H7 (cell line): ENCODE measurements around the gene BMERB1. TPM values are rescaled to one million over a fixed set of nuclear protein-coding genes. Genes with fewer than 3 reads are reported as not detected.

ENCODE experiments used
- DNase-seq: peaks from one replicate; pipeline ENCODE4 v3.0.0; 2012
- H3K27me3 ChIP-seq: 2 replicates; pipeline ENCODE4 v1.6.0; 2011; ENCODE audit warnings: mild to moderate bottlenecking, low read length; ENCODE audit not compliant: control insufficient read depth, insufficient read depth
- H3K36me3 ChIP-seq: replicated peaks from 2 replicates; pipeline ENCODE4 v1.5.1; 2011; ENCODE audit warnings: low read length; ENCODE audit not compliant: control insufficient read depth, insufficient read depth
- H3K4me3 ChIP-seq: 2 replicates; pipeline ENCODE4 v1.5.1; 2011; ENCODE audit warnings: low read depth, mild to moderate bottlenecking, control low read depth, low read length, moderate library complexity; ENCODE audit not compliant: insufficient read depth
- total RNA-seq: library from RNA; depleted of rRNA; stranded (reverse); fragments of >200 nt; shearing (Covaris generic); gene quantifications from 2 replicates; pipeline ENCODE4 v1.2.3, GENCODE V29; 2014; rRNA removed

The BMERB1 gene
- total RNA-seq, 1 experiment from 2014 or later: 7.8 TPM

DNA sequence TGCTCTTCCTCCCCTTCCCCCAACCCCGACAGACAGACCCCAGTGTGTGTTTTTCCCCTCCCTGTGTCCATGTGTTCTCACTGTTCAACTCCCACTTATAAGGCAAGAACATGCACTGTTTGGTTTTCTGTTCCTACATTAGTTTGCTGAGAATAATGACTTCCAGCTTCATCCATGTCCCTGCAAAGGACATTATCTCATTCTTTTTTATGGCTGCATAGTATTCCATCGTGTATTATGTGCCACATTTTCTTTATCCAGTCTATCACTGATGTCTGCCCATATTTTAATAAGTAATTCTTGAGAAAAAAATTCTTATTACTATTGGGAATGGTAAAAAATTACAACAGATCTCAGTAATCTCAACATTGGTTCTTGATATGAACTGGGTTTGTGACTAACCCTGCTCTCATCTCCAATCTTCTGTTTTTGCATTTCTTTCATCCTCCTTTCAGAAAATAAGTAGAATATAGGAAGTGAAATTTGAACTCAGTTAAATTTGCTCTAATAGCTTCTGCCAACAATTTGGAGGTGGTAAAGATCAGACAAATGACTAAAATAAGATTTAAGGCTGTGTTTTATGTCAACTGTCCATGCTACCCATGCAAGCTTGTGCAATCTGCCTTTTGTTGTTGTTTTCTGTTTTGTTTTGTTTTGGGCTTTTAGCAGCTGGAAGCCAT is 197.5 kb downstream of the BMERB1 start:
- no peak overlapping the region for H3K4me3 ChIP-seq
- H3K36me3 ChIP-seq: peaks cover 23% of the 10 kb centered on the region
- DNase-seq: no peak
- no peaks in the 10 kb centered on the region for H3K27me3 ChIP-seq

DNA sequence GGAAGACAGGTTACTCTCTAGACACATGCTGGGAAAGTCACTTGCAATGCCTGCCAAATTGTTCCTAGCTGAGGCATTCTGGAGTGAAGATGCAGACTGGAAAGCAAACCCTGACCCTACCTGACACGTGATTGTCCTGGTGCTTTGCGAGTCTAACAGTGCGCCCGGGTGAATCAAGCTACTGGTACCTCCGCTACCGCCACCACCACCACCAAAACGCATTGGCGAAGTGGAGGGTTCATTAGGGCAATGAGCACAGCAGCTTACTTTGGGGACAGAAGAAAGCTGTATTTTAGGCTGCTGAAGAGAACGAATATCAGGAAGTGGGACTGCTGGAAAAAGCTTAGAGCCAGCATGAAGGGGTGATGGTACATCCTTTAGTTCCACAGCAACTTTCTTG is 201.5 kb downstream of the BMERB1 start:
- Histone ChIP-seq H3K27me3 (no peaks in the 10 kb centered on the region), H3K36me3 (peaks cover 20% of the 10 kb centered on the region), H3K4me3 (no peak overlapping the region)
- DNase-seq: no peak

DNA sequence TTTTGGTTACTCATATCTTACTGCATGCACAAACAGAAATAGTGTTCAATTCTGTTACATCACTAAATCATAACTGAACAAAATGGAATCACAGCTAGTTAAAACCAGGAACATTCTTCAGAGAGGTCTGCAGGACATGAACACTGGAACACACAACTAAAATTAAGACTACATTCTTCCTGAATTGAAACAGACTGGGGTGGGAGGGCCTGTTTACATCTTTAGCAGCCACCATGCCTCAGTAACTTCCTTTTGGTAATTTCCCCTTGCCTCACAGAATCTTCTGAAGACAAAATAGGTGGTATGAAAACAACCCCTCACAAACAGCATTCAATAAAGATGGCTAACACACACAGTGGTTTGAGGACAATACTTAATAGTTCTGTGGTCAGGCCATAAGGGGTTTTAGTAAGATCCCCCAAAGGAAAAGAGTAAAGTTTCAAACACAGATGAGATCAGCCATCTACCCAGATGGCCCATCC is 202.0 kb downstream of the BMERB1 start:
- H3K4me3 ChIP-seq: no peak overlapping the region
- H3K36me3 ChIP-seq: peaks cover 20% of the 10 kb centered on the region
- no peaks in the 10 kb centered on the region for H3K27me3 ChIP-seq
- DNase-seq: no peak

Other genes with a start within 250 kb of the BMERB1 start
- gene NPIPA5, start 56.3 kb upstream of the BMERB1 start, total RNA-seq: 2.3 and 2.4 TPM in 2 replicates
- gene MPV17L, start 38.8 kb upstream of the BMERB1 start, total RNA-seq: 1.5 and 1.7 TPM in 2 replicates
- gene MARF1, start 208.6 kb downstream of the BMERB1 start, total RNA-seq: 5.3 and 8.2 TPM in 2 replicates
- gene NDE1, start 215.7 kb downstream of the BMERB1 start, total RNA-seq: 28.7 and 34.5 TPM in 2 replicates